DND-41 (cell line): Measurements from ENCODE around the gene ARMC10.
"Not testable (repeated sequence)": the region's sequence is repeated elsewhere in the genome, so short reads cannot be mapped to it uniquely, and the experiment has no call there.

Source experiments
- ATAC-seq: fragments of 200-7000 bp; cut with Tn5 transposase; 3 replicates; pipeline ENCODE4 v1.9.1; 2021; ENCODE audit warnings: low read depth; ENCODE audit not compliant: insufficient read depth
- DNase-seq: peaks from one replicate; pipeline ENCODE4 v3.0.0-alpha.2; 2020
- H2AFZ ChIP-seq: 2 replicates; pipeline ENCODE4 v1.6.0; 2012; ENCODE audit warnings: low read depth, low read length
- H3K27ac ChIP-seq: 2 replicates; pipeline ENCODE4 v1.5.1; 2012; ENCODE audit warnings: low read length, inconsistent platforms
- H3K27me3 ChIP-seq: fragments of 200-600 bp; sonication (generic); 2 replicates; pipeline ENCODE4 v1.6.0; 2012; ENCODE audit warnings: low read length, mild to moderate bottlenecking, inconsistent platforms; ENCODE audit not compliant: insufficient read depth, poor library complexity
- H3K36me3 ChIP-seq: 2 replicates; pipeline ENCODE4 v1.5.1; 2012; ENCODE audit warnings: low read length, inconsistent platforms; ENCODE audit not compliant: insufficient read depth
- H3K4me1 ChIP-seq: 2 replicates; pipeline ENCODE4 v1.5.1; 2012; ENCODE audit warnings: mild to moderate bottlenecking, low read length; ENCODE audit not compliant: insufficient read depth
- H3K4me2 ChIP-seq: 2 replicates; pipeline ENCODE4 v1.6.0; 2012; ENCODE audit warnings: mild to moderate bottlenecking, moderate library complexity, low read length, inconsistent platforms; ENCODE audit not compliant: insufficient read depth
- H3K4me3 ChIP-seq, 2 experiments: fragments of 200-600 bp in 1 of 2; shearing (Covaris generic) in 1 of 2; 2 replicates each; pipeline ENCODE4 v1.5.1; 2012 to 2016; ENCODE audit warnings: inconsistent platforms in 2 of 2, low read length in 2 of 2, mild to moderate bottlenecking in 2 of 2, low read depth in 1 of 2, moderate library complexity in 1 of 2
- H3K79me2 ChIP-seq: 2 replicates; pipeline ENCODE4 v1.6.0; 2012; ENCODE audit warnings: low read length, inconsistent platforms; ENCODE audit not compliant: insufficient read depth
- H3K9ac ChIP-seq: 2 replicates; pipeline ENCODE4 v1.6.0; 2012; ENCODE audit warnings: low read depth, mild to moderate bottlenecking, inconsistent platforms, low read length, moderate library complexity
- H3K9me3 ChIP-seq: 2 replicates; pipeline ENCODE4 v1.5.1; 2012; ENCODE audit warnings: low read length, moderate library complexity, mild to moderate bottlenecking, inconsistent platforms; ENCODE audit not compliant: insufficient read depth, severe bottlenecking
- H4K20me1 ChIP-seq: 2 replicates; pipeline ENCODE4 v1.6.0; 2012; ENCODE audit warnings: low read length; ENCODE audit not compliant: insufficient read depth
- EZH2 ChIP-seq: IDR thresholded peaks from 3 replicates; pipeline ENCODE4 v1.6.1; 2012; ENCODE audit warnings: borderline replicate concordance, low read depth, mild to moderate bottlenecking, moderate library complexity, low read length, inconsistent platforms; ENCODE audit not compliant: severe bottlenecking
- TF ChIP-seq, protein P1 (sequence below): IDR thresholded peaks from 2 replicates; pipeline ENCODE4 v1.5.1; 2012; ENCODE audit warnings: borderline replicate concordance, low read length, moderate library complexity, mild to moderate bottlenecking; ENCODE audit not compliant: poor library complexity, severe bottlenecking; ENCODE audit errors: extremely low read depth

The ARMC10 gene

DNA sequence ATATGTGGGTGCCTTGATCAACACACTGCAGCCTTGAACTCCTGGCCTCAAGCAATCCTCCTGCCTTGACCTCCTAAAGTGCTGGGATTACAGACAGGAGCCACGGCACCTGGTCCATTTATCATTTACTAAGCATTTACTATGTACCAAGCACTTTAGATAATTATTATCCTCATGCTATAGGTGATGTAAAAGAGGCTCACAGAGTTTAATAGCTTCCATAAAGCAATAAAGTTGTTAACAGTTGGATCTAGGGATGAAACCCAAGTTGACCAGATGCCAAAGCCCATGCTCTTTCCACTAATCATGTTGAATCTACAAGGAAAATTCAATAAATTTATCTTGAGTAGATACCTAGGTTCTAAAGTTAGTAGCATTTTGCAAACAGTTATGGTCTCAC, 68.9 kb downstream of the ARMC10 start:
- no peak for DNase-seq
- Histone ChIP-seq H3K27me3 (no peaks in the 10 kb centered on the region), H3K27ac (no peak overlapping the region), H2AFZ (no peak overlapping the region), H4K20me1 (no peaks in the 10 kb centered on the region; the same call in 1 of the 2 replicates), H3K9ac (no peak overlapping the region), H3K4me3 (no peak overlapping the region), H3K36me3 (peaks cover 2% of the 10 kb centered on the region; the same call in 1 of the 2 replicates), H3K4me1 (peaks cover 33% of the 10 kb centered on the region), H3K4me2 (no peak overlapping the region), H3K79me2 (peaks cover 60% of the 10 kb centered on the region), H3K9me3 (no peaks in the 10 kb centered on the region)
- no peak for ATAC-seq
- TF ChIP-seq, protein P1, sequence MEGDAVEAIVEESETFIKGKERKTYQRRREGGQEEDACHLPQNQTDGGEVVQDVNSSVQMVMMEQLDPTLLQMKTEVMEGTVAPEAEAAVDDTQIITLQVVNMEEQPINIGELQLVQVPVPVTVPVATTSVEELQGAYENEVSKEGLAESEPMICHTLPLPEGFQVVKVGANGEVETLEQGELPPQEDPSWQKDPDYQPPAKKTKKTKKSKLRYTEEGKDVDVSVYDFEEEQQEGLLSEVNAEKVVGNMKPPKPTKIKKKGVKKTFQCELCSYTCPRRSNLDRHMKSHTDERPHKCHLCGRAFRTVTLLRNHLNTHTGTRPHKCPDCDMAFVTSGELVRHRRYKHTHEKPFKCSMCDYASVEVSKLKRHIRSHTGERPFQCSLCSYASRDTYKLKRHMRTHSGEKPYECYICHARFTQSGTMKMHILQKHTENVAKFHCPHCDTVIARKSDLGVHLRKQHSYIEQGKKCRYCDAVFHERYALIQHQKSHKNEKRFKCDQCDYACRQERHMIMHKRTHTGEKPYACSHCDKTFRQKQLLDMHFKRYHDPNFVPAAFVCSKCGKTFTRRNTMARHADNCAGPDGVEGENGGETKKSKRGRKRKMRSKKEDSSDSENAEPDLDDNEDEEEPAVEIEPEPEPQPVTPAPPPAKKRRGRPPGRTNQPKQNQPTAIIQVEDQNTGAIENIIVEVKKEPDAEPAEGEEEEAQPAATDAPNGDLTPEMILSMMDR, result no peak
- no peak for TF ChIP-seq EZH2

DNA sequence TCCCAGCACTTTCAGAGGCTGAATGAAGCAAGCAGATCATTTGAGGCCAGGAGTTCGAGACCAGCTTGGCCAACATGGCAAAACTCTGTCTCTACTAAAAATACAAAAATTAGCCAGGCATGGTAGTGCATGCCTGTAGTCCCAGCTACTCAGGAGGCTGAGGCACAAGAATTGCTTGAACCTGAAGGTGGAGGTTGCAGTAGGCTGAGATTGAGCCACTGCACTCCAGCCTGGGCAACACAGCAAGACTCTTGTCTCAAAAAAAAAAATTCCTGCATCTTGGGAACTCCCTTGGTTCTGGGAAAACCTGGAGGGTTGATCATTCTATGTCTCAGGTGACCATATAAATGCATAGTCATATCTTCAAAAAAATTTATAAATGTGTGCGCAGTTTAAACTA, 69.8 kb downstream of the ARMC10 start:
- H3K9ac ChIP-seq, H3K4me2 ChIP-seq, DNase-seq, H3K4me3 ChIP-seq, H3K27me3 ChIP-seq, H3K9me3 ChIP-seq, H3K27ac ChIP-seq, H3K36me3 ChIP-seq, ATAC-seq, H4K20me1 ChIP-seq, H2AFZ ChIP-seq: not testable (repeated sequence)
- H3K4me1 ChIP-seq, result peaks cover 38% of the 10 kb centered on the region
- H3K79me2 ChIP-seq, result peaks cover 67% of the 10 kb centered on the region

DNA sequence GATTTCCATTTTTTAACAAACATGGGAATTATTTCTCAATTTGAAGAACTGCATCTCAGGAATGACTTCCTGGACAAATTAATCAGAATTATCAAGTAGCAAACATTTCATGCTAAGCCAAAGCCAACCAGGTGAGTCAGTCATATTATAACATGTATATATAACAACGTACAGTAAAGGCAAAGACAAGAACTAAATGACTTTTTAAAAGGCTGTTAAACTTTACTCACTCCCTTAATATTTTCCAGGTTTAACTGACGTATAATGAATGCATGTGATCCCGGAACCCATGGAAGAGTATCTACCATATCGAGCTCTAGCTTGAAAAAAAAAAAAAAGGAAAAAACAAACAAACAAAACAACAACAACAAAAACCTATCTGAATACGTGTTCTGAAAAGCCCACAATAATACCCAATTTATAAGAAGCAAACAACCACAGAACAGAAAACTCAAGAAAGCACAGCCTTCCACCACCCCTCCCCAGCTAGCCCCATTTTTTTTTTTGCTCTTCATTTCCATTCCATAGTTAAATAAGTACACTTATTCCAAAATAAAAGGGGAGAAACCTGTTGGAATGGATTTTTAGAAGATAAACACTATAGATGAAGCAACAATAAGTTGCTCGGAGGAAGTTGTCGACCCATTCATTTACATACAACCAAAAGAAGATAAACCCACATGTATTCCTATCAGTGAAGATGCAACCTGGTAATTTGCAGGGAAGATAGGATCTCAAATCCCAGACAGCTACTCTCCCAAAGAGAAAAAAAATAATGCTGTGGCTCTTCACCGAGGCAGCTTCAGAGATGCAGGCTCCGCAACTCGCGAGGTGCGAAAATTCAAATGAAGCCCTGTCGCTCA, 73.4 kb downstream of the ARMC10 start:
- H3K4me1 ChIP-seq, result peaks cover 45% of the 10 kb centered on the region
- peak overlapping the region; percentile 80 for H3K9ac ChIP-seq
- TF ChIP-seq, protein P1, result no peak
- TF ChIP-seq EZH2, result no peak
- no peaks in the 10 kb centered on the region for H3K27me3 ChIP-seq
- peak overlapping the region; percentile 94 for H2AFZ ChIP-seq
- peak overlapping the region; percentile 60 for H3K4me2 ChIP-seq
- H3K4me3 ChIP-seq, result peak overlapping the region; percentile 25 to 70
- no peak for ATAC-seq
- no peaks in the 10 kb centered on the region for H3K36me3 ChIP-seq
- H3K27ac ChIP-seq, result peak overlapping the region; percentile 95
- H4K20me1 ChIP-seq, result no peaks in the 10 kb centered on the region
- DNase-seq, result no peak
- no peaks in the 10 kb centered on the region for H3K9me3 ChIP-seq
- peaks cover 60% of the 10 kb centered on the region for H3K79me2 ChIP-seq
